Measurements from ENCODE around the gene DGKI.

Gene DGKI

DNA sequence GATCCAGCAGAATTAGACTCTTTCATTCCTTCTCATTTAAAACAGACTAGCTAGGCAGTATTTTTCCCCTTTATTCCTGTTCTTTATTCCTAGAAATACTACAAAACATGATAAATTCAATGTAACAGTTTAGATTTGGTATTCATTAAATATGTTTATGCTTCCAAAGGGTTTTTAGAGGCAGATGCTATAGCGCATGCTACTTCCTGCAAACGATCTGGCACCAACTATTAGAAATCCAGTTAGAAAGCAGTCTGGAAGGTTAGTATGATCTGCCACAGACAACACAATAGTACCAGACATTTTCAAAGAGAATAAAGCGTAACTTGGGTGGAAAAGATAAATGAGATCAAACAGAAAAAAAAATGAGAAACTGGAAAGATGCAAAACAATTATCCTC is 439.7 kb downstream of the DGKI start:
- DNase-seq (ENCODE audit: low spot score): no peak

DNA sequence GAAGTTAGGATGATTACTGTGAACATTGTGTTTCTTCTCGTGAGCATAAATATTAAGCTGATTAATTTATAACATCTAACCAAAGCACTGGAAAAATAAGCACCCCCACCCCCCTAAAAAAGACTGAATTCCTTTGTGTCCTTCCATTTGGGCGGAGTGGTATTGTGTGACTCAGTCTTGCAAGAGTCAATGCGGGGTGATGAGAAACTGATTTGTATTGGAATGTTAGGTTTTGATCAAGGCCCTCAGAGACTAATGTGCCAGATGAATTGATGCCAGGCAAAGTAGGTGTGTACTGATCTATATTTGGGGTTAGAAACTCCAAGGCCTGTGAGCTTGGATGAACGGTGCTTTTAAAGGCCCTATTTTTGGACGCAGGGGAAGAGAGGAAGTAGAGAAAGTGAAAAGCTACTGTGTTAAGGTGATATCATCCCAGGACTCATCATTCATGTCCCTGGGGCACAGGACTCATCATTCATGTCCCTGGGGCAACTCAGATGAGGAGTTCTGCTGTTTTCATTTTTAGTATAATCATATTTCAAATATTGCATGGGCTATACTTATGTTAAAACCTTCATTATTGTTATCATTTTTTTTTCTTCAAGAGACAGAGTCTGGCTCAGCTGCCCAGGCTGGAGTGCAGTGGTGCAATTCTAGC is 442.0 kb downstream of the DGKI start:
- no peak for DNase-seq (ENCODE audit: low spot score)

DNA sequence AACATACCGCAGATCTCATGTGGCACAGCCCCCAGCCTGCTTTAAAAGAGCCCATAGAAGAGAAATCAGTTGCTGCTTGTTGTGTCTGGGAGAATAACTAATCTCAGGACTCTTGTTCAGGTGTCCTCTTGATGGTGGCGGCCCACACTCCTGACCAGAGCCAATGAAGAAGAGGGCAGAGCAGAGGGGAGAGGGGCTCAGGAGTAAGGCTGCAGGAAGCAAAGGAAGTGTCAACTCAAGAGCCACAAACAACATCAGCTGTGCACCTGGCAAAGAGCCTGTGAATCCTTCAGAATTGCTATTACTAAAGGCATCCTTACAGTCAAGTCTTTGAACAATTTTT is 443.4 kb downstream of the DGKI start:
- no peak for DNase-seq (ENCODE audit: low spot score)

DNA sequence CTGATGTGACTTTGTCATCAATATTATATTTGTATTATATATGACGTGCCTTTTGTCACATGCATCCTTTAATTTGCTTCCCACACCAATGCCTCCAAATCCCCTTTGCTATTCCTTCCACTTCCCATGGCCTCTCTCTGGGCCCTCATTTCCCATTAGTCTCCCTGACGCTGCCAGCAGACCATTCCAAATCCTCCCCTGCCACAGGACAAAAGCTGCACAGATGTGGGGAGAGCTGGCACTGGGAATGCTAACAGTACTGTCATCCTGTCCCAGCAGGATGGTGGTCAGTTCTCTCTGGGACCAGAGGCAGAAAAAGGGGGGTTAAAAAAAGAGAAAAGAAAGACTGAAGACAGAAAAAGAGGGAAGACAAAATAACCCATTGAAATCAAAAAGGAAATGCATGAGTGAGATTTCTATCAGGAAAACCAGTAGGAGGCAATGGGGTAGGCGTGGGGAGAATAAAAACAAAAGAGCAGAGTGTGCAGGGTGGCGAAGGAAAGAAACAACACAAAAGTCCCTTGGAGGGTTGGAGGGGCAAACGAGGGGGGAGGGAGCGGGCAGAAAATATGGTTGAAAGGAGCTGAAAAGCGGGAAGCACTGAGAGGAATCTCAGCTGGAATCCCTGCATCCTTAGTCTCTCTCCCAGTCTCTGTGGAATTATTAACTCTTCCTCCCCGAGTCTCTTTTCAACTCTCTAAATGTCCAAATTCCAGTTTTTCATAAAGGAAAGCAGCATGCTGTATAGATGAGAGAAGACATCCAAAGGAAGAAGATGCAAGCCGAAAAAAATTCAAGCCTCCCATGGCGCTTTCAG is 444.0 kb downstream of the DGKI start:
- no peak for DNase-seq (ENCODE audit: low spot score)

DNA sequence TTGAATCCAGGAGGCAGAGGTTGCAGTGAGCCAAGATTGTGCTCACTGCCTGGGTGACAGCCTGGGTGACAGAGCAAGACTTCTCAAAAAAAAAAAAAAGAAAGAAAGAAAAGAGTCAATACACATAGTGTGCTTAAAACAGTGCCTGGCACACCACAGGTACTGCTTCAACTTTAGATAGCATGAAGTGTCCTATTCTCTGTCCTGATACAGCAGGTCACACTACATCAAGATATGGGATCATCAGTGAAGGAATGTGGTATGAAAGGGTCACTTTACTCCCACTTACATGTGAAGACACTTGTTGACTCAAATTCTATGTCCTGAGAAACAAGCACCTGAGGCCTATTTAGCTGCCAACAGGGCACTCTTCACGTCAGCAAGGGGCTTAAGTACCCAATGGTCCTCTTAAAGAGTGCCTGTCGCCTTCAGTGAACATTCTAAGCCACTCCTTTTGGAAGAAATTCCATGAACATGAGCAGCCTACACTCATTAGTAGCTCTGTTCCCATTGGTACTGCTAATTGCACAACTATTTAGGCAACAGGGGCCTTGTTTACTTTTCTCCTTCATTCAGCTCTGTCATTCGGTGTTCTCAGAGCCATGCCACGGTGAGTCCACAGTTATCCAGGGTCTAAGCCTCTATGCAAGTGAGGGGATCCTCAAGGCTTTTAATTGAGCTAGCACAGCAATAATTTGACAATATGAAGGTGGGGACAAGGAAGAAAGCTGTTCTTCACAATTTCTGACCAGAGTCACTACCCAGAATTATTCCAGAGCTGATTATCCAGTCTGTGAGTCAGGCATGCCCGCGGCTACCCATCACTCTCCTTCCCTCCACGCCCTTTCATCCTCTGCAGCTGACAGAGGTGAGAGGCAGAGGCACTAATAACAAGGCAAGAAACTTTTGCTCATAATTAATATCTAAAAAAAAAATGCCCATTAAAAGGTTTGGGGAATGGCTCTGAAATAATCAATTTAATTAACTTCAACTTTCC is 446.6 kb downstream of the DGKI start:
- DNase-seq (ENCODE audit: low spot score): peak; percentile 9

DNA sequence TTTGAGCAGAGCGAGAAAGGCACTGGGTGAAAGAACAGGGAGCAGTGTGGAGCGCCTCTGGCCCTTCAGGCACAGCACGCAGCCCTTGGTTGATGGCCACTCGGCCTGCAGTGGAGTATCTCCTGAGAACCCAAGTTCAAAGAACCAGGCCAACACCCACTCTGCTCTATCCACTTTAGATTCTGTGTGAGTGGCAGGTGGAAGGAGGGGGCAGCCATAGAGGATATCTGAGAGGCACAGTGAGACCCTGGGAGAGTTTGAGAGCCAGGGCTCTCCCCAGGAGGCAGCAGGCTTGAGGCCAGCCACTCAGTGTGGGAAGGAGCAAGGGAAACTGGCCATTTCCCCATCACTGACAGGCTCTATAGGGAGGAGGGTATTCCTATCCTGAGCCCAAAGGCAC is 450.7 kb downstream of the DGKI start:
- DNase-seq (ENCODE audit: low spot score): no peak

DNA sequence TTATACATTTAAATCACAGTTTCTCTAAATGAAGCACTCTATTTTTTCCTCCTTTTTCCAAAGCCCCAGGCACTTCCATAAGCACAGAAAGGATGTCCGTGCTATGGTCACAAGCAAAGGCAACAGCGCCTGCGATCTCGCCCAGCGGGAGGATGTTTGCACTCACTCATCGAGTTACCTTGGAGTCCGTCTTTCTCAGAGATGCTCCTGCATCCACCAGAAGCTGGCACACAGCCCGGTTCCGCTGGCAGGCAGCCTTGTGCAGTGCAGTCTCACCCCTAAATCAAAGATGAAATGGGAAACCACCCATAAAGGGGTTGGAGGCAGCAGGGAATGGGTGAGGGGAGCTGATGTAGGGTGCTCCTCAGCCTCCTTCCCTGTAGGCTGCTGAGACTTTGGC is 451.4 kb downstream of the DGKI start:
- no peak for DNase-seq (ENCODE audit: low spot score)

DNA sequence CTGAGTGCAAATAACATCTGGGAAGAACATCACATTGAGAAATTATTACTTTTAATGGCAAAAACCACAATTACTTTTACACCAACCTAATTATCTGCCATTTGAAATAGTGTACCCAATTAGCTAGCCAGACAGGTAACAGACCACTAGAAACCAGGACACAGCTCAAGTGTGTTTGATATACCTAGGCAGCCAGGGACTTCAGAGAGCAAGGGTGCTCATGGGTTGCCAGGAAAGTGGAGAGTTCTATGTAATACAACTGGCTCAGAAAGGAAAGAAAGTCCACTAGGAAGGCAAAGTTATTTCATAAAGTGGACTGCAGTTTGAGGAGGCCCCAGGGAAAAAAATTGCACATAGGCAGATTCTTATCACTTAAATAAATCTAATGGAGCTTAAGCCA is 453.2 kb downstream of the DGKI start:
- no peak for DNase-seq (ENCODE audit: low spot score)

DNA sequence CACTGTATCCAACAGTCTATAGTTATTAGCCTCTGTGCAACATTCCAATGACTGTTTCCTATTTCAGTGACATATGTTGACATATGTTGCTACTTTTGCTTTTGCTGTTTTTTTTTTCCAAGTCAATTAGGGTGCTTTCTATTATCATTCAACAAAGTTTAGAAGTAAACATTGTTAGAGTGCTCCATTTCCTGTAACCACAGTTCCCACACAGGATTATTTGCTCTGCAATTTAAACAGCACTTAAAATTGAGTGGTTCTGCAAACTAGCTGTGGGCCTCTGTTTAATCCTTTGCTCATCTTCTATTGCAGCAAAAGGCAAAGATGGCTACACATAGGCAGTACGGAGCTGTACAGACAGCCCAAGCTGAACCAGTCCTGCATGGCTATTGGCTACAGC is 456.7 kb downstream of the DGKI start:
- DNase-seq (ENCODE audit: low spot score): no peak

DNA sequence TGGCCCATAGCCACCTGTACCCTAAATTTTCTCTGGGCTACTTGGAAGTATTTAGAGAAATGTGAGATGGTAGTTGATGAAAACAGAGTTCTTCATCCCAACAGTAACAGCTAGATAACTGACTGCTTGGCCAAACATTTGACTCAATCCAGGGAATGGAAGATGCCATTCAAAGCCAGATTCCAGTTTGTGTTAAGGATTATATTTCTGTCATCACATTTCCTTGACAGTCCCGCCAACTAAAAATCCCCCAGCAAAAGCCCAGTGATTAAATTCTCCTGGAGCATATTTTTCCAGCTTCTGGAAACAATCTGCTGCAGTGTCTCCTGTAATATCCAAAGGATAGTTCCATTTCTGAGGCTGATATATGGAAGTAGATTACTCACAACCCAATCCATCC is 457.9 kb downstream of the DGKI start:
- no peak for DNase-seq (ENCODE audit: low spot score)

DNA sequence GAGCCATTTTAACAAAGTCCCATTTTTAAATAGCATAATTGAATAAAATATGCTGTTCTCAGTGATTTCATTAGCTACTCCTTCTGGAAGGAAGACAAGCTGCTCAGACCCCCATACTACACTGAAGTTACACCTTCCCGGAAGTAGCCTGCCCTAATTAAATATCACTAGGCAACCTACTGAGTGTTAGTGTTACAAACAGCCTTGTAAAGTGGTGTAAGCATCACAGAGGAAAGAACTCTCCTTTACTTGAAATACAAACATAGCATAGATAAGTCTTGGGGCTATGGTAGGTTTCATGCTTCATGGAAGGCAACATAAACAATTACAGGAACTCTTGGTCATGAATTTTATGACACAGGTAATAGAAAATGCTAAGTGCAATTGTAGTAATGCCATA is 459.8 kb downstream of the DGKI start:
- DNase-seq (ENCODE audit: low spot score): no peak

DNA sequence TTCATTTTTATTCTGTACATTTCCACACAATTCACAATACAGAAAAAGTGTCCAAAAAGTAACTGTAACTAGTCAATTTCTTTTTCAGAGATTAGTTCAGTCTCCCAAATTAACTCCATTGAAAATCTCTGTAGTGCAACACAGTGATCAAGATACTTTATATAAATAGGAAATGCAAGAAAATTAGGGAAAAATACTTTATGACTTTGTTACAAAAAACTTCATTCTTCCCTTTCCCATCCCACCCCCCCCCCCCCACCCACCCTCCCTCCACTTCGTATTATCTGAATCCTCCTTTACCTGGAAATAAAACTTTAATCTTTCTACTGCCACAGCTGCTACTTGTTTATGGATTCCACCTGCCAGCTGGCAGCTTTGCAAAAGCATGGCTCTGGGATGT is 465.7 kb downstream of the DGKI start:
- no peak for DNase-seq (ENCODE audit: low spot score)

DNA sequence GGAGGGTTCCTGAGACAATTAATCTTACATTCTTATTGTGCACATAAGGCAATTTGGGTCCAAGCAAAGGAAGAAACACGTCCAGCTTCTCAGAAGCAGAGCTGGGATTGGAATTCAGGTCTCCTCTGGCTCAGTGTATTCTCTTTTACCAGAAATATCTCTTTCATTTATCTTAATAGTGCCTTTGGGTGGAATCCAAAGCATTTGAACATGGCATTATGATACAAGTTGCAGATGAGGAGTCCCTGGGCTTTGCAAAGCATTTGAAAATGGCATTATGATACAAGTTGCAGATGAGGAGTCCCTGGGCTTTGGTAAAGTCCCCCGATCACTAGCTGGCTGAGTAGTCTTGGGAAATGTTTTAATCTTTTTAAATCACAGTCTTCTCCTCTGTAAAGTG is 473.3 kb downstream of the DGKI start:
- no peak for DNase-seq (ENCODE audit: low spot score)

DNA sequence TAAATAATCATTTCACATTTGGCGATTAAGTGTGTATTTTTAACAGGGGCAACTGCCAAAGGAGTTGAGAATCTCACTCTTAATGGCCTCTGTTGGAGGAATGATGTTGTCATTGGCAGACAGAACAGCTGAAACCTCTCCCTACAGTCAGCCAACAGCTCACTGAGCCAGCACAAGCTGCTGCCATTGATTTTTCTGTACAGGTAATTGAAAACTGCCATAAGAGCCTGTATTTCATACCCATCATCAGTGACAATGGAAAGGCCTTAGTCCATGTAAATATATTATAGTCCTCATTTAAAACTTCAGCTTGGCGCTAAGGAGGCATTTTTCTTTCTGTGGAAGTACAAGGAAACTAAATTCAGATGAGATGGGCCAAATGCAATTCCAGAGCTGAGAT is 475.2 kb downstream of the DGKI start:
- no peak for DNase-seq (ENCODE audit: low spot score)

DNA sequence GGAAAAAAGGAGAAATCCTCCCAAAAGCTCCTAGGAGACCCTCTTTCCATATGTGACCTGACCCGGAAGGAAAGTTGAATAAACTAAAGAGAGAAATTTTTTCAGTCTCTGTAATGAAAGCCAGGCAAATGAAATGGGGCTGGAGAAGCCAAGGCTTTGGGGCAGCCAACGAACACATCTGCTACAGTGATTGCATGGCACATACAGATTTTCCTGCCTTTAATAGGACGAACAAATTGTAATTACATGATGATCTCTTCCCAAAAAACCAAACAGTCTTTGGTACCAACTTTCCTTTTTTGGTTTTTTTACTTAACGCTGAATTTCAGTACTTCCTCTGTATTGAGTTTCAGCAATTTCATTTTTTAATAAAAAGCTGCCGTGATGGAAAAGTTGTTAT is 479.8 kb downstream of the DGKI start:
- DNase-seq (ENCODE audit: low spot score): no peak

DNA sequence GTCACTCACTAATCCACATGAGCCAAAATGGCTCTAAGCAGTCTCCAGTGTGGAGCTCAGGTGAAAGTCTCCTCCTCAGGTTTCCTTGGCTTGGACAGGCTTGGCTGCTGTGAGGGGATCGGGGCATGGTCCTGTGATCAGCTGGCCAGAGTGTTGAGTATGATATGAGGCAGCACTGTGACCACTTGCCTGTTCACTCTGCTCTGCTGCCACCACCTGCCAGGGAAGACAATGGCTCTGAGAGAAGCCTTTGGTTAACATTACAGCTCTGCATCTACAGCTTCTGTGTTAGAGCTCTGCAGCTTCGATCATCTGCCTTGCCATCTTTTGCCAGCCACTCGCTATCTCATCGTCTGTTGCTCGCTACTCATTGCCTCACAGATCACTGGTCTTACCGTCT is 483.1 kb downstream of the DGKI start:
- DNase-seq (ENCODE audit: low spot score): no peak

DNA sequence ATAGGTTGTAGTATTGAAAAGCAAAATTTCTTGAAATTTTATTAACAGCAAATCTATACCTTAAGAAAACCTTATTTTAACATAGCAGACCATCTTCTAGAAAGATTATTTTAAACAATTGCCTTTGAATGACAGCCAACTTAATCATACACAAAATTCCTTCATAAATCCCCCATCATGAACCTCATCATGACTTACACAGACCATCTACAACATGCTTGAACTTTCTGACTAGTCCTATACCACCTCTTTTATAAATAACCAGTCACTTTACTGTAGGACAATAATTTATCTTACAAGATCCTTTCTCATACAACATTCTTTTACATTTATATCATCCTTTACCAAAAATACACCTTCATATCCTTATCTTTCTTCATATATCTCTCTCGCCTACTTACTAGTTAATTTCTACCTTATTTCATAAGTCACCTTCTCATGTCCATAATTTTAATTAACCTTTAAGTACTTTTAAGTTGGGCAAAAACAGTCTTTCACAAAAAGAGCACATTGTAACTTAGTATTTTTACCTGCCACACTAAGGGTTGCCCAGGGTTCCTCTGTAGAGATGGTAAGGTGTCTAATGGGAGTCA is 486.6 kb downstream of the DGKI start:
- no peak for DNase-seq (ENCODE audit: low spot score)

DNA sequence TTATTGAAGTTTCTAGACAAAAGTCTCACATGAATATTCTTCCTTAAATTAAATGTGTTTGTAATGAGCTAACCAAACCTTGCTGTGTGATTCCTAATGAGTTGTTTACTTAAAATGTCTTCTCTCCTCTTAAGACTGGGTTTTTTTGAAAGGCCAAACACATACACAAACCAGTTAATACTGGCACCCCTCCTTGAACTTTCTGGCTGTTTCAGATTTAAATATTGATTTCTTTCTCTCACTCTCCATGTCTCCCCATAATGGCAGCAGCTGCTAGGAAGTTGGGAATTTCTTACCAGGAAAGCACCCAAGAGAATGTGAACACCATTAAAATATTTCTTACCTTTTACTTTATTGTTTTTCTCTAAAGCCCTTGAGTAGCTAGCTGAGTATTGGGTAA is 491.8 kb downstream of the DGKI start:
- DNase-seq (ENCODE audit: low spot score): no peak

DNA sequence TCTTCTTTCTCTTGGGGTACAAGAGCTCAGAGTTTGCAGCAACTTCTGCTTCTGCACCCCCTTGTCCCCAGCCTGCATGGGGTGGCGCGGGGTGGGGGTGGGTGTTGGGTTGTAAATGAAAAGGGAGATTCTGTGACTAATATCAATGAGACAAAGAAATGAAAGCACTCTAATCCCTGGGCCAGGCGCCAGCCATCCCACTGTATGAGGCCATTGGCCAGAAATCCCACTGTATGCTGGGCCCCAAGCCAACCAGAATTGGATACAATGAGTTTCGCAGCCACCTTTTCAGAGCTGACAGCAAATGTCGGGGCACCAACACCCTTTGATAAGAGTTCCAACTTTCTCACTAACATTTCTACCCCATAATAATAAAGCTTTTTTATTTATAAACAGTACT is 492.4 kb downstream of the DGKI start:
- DNase-seq (ENCODE audit: low spot score): peak; percentile 7

DNA sequence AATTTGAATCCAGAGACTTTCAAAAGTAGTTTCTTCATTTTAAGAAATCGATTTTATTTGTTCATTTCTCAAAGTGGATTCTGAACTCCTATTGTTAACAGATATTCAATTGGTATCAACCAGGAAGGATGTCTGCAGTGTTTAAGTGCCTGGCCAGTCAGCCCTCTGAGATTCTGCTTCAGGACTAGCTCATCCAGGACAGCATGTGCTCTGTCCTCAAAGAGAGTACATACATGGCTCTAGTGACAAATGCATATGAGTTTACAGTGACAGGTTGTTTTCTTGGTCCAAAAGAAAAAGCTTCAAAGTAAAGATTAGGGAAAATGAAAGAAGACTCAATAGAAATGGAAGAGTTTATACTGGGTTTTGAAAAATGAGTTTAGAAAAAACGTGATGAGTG is 494.8 kb downstream of the DGKI start:
- no peak for DNase-seq (ENCODE audit: low spot score)

DNA sequence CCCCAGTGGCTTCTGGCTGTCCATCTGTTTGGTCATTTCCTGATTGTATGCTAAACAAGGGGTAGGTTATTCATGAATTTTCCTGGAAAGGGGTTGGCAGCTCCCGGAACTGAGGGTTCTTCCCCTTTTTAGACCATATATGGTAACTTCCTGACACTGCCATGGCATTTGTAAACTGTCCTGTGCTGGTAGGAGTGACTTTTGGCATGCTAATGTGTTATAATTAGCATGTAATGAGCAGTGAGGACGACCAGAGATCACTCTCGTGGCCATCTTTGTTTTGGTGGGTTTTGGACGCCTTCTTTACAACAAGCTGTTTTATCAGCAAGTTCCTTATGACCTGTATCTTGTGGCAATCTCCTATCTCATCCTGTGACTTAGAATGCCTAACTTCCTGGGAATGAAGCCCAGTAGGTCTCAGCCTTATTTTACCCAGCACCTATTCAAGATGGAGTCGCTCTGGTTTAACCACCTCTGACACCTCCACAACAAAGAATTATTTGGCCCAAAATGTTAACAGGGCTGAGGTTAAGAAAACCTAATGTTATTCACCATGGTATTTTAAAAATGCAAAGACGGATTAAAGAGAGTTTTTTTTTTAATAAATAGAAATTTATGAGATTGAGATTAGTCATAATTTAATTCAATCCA is 500.9 kb downstream of the DGKI start:
- no peak for DNase-seq (ENCODE audit: low spot score)

DNA sequence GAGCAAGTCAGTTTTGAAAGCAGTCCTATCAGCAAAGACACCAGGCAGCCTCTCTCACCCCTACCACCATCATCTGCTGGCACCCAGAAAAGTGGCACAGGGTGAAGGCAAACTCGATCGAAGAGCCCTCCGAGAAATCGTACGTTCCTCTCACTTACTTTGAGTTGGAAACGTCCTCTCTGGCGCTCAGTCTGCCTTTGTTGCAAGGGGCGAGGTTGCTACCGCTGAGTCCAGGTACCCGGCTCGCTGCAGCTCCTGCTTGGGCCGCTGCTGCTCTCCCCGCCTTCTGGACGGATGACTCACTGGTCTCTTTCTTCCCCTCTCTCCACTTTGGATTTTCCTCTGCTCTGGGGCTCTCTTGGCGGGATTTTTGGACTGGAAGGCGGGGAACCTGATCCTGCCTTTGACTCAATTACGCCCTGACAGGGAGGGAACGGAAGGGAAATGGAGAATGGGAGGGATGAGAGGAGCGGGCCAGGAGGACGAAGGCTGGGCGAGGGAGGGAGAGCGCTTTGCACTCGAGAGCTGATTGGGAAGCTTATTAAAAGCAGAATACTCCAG is 503.4 kb downstream of the DGKI start, which contains the start of gene PTN:
TSS of gene PTN (minus strand) at position 453 of the 561 bp plus-strand sequence. CDS start 88,760 bp downstream, outside the sequence.
- DNase-seq (ENCODE audit: low spot score): peak; percentile 37

Data from hepatic stellate cell (primary cell).